CMK (cell line): ENCODE measurements around the gene FSCN2.
A peak's percentile ranks its signal among the peaks of the same experiment; 100 is the strongest.

ENCODE experiments used
- DNase-seq: peaks from one replicate; pipeline ENCODE4 v3.0.0-alpha.2; 2010; ENCODE audit warnings: low read depth

FSCN2 gene, protein sequence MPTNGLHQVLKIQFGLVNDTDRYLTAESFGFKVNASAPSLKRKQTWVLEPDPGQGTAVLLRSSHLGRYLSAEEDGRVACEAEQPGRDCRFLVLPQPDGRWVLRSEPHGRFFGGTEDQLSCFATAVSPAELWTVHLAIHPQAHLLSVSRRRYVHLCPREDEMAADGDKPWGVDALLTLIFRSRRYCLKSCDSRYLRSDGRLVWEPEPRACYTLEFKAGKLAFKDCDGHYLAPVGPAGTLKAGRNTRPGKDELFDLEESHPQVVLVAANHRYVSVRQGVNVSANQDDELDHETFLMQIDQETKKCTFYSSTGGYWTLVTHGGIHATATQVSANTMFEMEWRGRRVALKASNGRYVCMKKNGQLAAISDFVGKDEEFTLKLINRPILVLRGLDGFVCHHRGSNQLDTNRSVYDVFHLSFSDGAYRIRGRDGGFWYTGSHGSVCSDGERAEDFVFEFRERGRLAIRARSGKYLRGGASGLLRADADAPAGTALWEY

DNA sequence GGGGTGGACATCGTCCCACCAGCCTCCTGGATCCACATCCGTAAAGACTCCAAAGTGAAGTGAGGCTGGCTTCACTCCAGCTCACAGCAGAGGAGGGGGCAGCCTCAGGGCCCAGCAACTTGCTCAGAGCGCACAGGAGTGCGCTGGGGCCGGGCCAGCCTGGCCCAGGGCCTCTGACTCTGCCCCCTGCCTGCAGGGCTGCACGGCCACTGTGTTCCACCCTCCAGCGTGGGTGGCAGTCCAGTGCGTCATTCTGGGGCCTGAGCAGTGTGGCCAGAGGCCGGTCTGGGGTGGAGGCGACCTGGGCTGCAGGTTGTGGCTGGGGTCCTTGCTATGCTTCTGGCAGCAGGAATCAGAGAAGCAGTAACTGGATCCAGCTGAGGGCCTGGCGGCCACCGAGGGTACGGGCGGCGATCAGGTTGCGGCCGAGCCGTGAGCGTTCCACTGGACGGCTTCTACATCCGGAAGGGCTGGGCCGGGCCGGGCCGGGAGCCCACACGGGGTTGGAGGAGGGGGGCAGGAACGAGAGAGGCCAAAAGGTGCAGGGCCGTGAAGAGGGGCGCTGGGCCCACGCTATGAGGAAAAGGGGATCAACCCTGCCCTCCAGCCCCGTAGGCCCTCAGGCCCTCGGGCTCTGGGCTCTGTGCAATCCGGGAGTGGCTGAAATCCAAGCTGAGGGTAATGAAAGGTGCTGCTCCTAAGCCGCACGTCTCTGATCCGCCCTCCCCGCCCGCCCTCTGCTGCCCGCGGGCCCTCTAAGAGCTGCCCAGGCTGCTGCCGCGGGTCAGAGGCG, at the start of gene FSCN2:
FSCN2 (plus strand) TSS at position 787 of the 793 bp plus-strand sequence. CDS start 155 bp downstream, outside the sequence.
- no peak for DNase-seq

DNA sequence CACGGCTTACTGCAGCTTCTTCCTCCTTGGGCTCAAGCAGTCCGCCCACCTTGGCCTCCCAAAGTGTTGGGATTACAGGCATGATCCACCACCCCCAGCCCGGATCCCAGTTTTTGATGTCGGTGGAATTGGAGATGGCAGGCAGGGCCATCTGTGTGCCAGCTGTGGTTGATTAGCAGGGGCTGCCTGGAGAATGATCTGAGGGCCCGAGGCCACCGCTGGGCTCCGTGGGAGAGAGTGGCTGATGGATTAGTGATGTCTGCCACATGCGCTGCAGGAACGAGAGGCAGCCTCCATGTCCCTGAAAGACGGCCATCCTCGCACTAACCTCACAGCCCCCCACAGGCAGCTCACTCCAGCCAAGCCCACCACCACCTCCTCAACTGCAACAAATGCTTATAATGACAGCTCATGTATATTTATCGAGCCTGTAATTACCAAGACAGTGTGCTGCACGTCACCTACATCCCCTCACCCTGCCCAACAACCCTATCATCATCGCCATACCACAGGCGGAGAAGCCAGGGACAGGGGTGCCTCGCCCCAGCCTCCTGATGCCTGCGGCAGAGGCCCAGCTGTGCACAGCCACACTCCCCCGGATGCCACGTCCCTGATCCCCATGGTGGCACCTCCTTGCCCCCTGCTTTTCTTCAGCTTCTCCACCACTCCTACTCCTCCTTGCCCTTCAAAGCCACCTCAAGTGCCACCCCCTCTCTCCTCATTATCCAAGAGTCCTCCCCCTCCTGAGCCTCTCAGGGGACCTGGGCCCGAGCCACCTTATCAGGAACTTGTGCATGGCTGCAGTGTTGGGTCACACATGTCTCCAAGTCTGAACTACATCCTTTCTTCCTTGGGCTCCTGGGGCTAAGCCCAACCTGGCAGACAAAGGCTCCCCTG, 48.8 kb upstream of the FSCN2 start:
- DNase-seq: no peak

DNA sequence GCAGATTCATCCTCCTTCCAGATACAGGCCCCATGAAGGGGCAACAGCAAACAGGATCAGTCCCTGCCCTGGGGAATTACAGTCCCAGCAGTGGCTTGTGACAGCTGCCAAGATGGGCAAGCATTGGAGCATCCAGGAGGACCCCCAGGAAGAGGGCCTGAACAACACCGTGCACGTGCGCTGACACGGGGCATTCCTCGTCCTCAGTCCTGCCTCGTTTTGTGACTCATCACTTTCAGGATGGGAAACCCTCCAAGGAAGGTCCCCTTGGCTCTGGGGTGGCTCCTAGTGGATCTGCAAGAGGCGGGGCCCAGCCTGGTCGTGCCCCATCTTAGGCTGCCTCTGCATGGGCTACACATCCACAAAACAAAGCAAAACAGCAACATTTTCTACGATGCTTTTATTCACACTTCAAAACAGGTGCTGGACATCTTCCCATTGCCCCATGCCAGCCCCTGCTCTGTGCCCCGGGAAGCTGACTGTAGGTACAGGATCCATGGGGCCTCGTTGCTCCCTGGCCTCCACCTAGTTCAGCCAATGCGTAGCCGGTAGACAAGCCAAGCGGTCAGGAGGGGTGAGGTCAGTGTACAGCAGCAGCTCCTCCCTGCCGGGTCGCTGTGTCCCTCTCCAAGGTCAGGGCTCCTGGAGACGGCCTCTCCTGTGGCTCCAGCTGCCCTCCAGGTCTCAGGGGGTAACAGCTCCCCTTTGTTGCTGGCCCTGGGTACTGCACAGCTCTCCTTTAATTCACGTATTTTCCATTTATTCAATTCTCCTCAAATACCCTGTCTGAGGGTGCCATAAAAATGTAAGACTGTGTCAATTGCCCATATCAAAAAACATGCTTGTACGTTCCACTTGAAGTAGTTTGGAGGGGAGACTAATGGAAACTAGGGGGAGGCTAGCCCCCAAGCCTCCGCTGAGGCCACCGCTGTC, 47.8 kb upstream of the FSCN2 start:
- no peak for DNase-seq

DNA sequence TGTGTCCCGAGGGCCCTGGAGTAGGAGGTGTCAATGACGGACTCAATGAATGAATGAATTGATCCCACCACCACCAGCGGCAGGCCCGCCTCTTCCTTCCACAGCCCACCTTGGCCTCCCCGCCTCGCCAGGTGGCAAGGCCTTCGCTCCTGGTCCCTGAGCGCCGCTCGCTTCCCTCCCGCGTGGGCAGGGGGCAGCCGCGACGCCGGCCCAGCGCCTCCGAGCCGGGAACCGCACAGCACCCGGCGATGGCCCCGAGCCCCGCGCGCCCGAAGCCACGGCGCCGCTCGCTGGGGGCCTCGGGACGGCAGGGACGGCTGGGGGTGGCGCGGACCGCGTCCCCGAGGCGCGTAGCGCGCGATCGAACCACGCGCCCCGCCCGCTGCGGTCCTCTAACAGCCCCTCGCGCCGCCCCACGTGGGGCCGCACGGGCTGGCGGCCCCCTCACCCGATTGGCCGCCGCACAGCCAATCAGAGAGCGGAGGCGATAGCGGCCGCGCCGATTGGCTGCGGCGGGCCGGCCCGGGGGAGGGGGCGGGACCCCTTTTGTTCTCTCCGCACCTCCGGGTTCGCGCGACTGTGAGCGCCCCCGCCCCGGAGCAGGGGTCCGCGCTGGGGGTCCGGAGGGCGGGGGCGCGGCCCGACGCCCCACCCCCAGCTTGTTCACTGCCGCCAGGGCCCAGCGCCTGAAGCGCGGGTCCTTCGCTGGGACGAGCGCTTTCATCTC, 46.9 kb upstream of the FSCN2 start:
- peak; percentile 78 for DNase-seq

DNA sequence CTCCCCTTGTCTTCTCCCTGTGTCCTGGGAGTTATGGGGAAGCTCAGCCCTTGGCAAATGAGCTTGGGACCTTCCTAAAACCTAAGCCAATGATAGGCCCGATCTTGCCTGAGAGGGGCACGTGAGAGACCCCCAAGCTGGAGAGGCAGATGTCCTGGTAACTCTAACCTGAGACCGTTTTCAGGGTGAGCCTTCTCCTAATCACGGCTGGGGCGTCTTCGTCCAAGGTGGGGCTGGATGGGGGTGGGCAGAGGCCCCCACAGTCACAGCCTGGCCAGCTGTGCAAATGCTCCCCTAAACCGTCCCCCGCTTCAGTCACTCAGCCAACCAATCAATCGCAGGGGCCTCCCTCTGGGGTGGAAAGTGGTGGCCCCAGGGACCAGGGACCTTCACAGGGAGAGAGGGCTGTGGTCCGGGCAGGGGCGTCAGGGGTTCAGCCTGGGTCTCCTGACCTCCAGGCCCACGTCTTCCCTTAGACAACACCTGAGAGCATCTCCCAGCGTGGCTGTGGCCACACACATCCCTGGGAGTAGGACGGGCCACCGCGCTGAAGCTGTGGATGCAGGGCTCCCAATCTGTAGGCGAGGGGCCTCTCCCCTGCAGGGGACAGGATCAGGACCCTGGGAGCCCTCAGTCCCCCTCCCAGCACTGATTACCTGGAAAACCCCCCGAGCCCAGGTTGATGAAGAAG, 46.2 kb upstream of the FSCN2 start:
- DNase-seq: no peak

DNA sequence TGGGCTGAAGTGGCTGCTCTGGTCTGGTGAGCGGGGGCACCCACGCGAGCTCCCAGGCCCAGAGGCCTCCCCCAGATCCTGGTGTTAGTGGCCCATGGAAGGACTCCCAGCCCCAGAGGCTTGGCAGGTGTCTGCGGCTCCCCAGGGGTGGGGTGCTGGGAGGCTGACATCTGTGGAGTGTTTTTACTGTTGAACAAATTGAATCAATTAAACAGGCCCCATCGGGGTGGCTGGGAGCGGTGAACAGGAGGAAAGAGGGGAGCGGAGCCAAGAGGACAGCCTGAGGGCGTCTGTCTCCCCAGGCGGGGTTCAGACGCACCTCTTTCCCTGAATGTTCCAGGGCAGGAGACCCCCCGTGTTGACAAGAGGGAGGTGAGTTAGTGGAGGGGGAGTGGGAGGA, 45.5 kb upstream of the FSCN2 start:
- DNase-seq: no peak

DNA sequence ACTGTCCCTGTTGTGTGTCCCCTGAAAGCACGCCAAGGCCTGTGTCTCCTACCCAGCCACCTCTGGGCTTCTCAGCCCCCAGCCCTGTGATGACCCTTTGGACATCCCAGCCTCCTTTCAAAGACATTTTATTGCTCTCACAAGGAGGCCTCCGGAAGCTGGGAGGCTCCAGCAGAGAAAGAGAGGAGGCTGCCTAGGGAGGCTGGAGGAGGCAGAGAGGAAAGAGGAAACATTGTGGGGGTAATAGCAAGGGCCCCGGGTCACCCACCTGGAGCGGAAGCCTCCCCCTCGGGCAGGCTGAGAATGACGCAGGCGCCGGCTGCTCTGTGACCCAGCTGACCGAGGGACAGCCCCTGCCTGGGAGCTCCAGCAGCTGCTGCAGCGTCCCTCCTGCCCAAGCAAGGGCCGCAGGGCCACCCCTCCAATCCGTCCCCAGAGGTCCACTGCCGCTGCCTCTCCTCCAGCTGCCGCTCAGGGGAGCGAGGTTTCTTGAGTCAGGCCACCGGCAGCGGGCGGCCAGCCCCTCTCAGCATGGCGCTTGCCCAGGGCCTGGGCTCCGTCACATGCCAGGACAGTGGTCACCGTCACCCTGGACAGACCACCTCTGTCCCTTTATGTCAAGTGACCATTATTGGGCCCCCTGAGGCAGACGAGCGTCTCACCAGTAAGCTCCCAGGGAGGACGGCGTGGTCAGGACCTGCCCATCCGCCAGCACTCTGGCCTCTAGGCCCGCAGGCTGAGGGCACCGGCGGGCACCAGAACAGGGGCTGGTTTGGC, 44.9 kb upstream of the FSCN2 start:
- DNase-seq: no peak

DNA sequence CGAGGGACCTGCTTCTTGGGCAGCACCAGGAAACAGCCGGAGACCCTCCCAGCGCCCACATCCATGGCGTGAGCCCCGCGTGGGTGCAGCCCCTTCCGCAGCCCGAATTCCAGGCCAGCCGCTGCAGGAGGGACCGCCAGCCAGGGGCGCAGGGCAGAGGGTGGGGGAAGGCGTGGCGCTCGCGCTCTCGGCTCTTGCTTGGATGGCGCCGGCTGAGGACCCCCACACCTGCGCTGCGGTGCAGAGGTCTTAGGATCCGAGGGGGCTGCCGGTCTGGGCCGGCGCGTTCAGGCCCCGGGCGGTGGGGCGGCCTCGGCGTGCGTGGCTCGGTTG, 44.3 kb upstream of the FSCN2 start:
- DNase-seq: no peak

DNA sequence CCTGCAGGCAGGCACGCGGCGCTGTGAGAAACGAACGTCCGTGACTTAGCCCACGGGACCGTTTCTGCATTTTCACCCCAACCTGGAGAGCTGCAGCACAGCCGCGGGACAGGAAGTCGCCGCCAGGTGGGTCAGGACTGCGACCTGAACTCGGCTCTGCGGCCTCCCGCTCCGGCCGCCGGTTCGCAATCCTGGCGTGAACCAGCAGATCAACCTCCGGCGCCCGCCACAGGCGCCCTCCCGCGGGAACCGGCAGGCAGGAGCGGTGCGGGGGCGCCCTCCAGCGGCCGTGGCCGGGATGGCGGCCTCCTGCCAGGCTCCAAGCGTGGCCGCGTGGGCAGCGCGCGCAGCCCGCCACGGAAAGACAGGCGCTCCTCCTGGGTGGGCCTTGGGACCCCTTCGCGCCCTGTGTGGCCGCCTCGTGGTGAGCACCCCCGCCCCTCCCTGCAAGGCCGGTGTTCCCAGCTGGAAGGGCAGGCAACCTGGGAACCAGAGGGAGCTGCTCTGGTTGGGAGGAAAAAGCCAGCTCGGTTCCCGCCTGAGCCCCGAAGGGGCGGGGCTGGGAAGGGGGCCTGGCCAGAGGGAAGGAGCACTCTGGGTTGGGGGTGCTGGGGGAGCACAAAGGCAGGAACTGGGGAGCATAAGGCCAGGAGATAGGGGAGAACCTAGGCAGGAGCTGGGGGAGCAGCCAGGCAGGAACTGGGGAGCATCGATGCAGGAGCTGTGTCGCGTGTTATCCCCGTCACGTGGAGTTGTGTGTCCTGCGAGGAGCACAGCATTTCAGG, 43.8 kb upstream of the FSCN2 start:
- peak; percentile 39 for DNase-seq

DNA sequence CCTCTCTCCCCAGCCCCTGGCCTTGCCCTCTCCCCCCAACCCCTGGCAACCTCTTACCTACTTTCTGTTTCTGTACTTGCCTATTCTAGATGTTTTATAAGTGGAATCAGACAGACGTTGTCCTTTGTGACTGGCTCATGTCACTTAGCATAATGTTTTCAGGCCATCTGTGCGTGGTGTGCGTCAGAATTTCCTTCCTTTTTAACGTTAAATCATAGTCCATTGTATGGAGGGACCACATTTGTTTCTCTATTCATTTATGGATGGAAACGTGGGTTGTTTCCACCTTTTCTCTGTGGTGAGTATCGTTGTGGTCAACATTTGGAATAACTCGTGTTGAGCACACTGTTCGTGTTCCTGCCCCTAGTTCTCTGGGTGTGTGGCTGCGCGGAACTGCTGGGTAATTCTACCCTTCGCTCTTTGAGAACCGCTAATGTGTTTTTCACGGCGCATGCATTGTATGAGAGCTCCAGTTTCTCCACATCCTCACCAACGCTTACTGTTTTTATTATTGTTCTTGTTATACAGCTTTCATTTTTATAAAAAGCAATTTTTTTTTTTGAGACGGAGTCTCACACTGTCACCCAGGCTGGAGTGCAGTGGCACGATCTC, 41.9 kb upstream of the FSCN2 start:
- no peak for DNase-seq

DNA sequence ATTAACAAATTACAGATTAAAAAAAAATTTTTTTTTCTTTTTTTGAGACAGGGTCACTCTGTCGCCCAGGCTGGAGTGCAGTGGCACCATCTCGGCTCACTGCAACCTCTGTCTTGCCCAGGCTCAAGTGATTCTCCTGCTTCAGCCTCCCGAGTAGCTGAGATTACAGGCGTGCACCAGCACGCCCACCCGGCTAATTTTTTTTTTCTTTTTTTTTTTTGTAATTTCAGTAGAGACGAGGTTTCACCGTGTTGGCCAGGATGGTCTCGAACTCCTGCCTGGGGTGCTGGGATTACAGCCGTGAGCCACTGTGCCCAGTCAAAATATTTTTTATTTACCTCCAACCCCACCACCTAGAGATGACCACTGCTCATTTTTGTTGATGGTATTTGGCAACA, 41.1 kb upstream of the FSCN2 start:
- no peak for DNase-seq

DNA sequence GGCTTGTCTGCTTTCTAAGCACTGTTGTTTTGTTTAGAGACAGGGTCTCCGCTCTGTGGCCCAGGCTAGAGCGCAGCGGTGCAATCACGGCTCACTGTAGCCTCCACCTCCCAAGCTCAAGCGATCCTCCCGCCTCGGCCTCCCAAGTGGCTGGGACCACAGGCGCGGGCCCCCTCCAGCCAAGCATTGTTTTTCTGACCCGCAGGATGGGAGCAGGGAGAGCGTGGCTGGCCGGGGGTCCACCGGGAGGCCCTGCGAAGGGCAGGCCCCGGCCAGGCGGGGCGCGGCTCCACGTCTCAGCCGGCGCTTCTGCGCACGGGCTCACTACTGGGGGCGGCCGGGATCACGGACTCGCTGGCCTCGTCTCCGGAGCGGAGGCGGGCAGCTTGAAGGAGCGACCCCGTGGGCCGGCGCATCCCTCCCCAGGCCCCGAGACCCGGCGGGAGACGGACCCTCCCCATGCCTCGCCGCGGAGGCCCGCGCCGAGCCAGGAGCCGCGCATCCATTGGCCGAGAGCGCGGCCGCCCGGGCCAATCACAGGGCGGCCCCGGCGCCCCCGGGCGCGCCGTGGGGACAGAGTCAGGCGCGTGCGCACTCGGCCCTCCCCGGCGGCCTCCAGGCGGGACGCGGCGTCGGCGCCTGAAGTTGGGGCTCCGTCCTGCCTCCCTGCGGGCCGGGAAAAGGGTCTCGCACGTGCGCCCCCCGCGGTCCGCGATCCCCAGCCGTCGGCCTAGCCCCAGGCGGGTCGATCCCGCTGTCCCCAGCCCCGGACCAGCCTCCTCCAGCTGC, 40.5 kb upstream of the FSCN2 start:
- peak; percentile 63 for DNase-seq

DNA sequence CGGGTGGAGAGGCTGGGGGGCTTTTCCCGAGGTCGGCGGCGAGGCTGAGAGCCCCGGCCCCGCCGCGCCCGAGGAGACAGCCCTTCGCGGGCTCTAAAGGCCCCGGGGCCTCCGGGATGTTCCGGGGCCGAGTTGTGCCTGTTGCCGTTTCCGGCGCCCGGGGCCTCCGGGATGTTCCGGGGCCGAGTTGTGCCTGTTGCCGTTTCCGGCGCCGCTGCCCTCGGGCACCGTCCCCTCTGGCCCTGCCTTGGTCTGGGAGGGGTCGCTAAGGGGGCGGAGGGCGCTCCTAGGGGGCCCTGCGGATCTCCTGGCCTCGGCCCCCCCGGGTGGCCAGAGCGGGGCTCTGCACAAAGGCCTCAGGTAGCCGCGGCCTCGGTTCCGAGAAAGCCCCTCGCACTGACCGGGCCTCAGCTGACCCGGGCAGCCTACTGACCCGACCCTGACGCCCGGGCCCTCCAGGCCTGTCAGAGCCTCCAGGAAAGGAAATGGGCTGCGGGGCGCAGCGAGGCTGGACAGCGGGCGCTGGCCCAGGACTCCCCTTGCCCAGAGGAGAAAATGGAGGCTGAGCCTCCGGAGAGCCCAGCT, 39.8 kb upstream of the FSCN2 start:
- DNase-seq: no peak

DNA sequence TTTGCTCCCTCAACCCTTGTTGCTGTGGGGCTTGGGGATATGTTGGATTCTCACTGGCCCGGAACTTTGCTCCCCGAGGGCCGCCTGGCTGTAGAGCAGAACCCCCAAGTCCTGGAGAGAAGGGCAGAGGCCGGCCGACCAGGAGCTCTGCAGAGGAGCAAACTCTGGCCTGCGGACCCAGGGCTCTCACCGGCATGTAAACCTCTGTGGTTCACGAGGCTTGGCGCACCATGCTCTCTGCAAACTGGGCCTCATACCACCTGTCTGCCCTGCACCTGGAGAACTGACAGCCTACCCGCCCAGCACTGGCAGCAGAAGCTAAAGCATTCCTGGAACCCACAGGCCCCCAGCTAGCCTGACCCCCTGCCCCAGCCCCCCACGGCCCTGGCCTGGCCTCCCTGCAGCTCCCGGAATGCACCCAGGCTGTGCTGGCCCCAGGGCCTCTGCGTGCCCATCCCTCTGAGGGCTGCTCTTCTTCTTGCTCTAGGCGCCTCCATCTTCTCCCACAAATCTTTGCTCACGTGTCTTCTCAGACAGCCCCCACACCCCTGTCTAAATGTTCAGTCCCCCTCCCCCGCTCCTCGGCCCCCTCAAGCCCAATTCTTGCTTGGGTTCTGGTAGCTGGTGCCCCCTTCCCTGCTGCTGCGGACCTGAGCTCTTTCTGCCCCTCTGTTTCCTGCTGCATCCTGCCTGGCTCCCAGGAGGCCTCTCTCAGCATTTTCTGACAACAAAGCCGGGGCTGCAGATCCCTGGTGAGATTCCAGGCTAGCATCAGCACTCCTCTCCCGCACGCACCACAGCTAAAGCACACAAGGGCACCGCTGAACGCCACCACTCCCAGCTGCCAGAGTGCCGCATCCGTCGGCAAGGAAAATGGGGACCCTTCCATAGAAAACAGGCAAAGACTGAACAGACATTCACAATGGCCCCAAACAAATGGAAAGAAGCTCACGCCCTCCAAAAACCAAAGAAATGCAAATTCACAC, 38.9 kb upstream of the FSCN2 start:
- no peak for DNase-seq
